ENCODE results near the gene SELENOK. TPM values are rescaled to one million over a fixed set of nuclear protein-coding genes. Genes with fewer than 3 reads are reported as not detected.

SELENOK gene
- 36.0 and 64.7 TPM in 2 replicates for total RNA-seq (2014; rRNA removed; shearing (Covaris generic); ENCODE audit: low replicate concordance)

- H3K4me2 ChIP-seq (ENCODE audit: low read depth, low read length, poor library complexity, severe bottlenecking) = peak within 1 kb of the TSS; percentile 89
- peak within 1 kb of the TSS; percentile 67; the same call in 1 of the 2 replicates for H2AFZ ChIP-seq (ENCODE audit: low read length)
- peaks cover 46% of the 10 kb centered on the region for H3K79me2 ChIP-seq (ENCODE audit: low read length)
- H3K27ac ChIP-seq (ENCODE audit: low read length) = peak within 1 kb of the TSS; percentile 70
- H3K4me3 ChIP-seq (ENCODE audit: low read length) = peak within 1 kb of the TSS; percentile 93
- peaks cover 20% of the 10 kb centered on the region; the same call in 1 of the 2 replicates for H3K36me3 ChIP-seq (ENCODE audit: insufficient read depth, low read length)
- peak within 1 kb of the TSS; percentile 87 for H3K9ac ChIP-seq (ENCODE audit: low read length)
- no peaks in the 10 kb centered on the region for H3K27me3 ChIP-seq (ENCODE audit: low read length)
- peak; percentile 99 for DNase-seq
- H3K9me3 ChIP-seq (ENCODE audit: low read length) = no peaks in the 10 kb centered on the region
- H3K4me1 ChIP-seq (ENCODE audit: low read length) = peaks cover 31% of the 10 kb centered on the region
- no peaks in the 10 kb centered on the region; the same call in 1 of the 2 replicates for H4K20me1 ChIP-seq (ENCODE audit: insufficient read depth, low read depth, low read length)
- no peaks in the 10 kb centered on the region for H3K9me2 ChIP-seq (replicated peaks; ENCODE audit: insufficient read depth, low read length)
These were observed at the start of gene SELENOK for GRCh38 chr3:53891497-53892285. SELENOK (minus strand) TSS chr3:53891859.

GRCh38 chr3:53941184-53941583 is 49.5 kb upstream of the SELENOK start:
- Histone ChIP-seq H3K27me3 (ENCODE audit: low read length) (no peaks in the 10 kb centered on the region), H3K4me1 (ENCODE audit: low read length) (no peaks in the 10 kb centered on the region), H3K4me3 (ENCODE audit: low read length) (no peak overlapping the region), H3K9me3 (ENCODE audit: low read length) (peaks cover 5% of the 10 kb centered on the region; the same call in 1 of the 2 replicates), H3K27ac (ENCODE audit: low read length) (no peak overlapping the region), H3K36me3 (ENCODE audit: insufficient read depth, low read length) (no peaks in the 10 kb centered on the region), H2AFZ (ENCODE audit: low read length) (no peak overlapping the region), H3K9ac (ENCODE audit: low read length) (no peak overlapping the region), H4K20me1 (ENCODE audit: insufficient read depth, low read depth, low read length) (no peaks in the 10 kb centered on the region), H3K9me2 (replicated peaks; ENCODE audit: insufficient read depth, low read length) (no peaks in the 10 kb centered on the region), H3K79me2 (ENCODE audit: low read length) (no peaks in the 10 kb centered on the region), H3K4me2 (ENCODE audit: low read depth, low read length, poor library complexity, severe bottlenecking) (no peak overlapping the region)
- DNase-seq = no peak

GRCh38 chr3:53940623-53941022 is 49.0 kb upstream of the SELENOK start:
- Histone ChIP-seq H3K27me3 (ENCODE audit: low read length) (no peaks in the 10 kb centered on the region), H3K27ac (ENCODE audit: low read length) (no peak overlapping the region), H3K9ac (ENCODE audit: low read length) (no peak overlapping the region), H2AFZ (ENCODE audit: low read length) (no peak overlapping the region), H3K36me3 (ENCODE audit: insufficient read depth, low read length) (no peaks in the 10 kb centered on the region), H3K79me2 (ENCODE audit: low read length) (no peaks in the 10 kb centered on the region), H4K20me1 (ENCODE audit: insufficient read depth, low read depth, low read length) (no peaks in the 10 kb centered on the region), H3K4me3 (ENCODE audit: low read length) (no peak overlapping the region), H3K4me2 (ENCODE audit: low read depth, low read length, poor library complexity, severe bottlenecking) (no peak overlapping the region), H3K9me2 (replicated peaks; ENCODE audit: insufficient read depth, low read length) (no peaks in the 10 kb centered on the region), H3K4me1 (ENCODE audit: low read length) (no peaks in the 10 kb centered on the region), H3K9me3 (ENCODE audit: low read length) (no peaks in the 10 kb centered on the region)
- no peak for DNase-seq

- Histone ChIP-seq H3K9me3 (ENCODE audit: low read length) (no peaks in the 10 kb centered on the region), H3K79me2 (ENCODE audit: low read length) (no peaks in the 10 kb centered on the region), H3K9me2 (replicated peaks; ENCODE audit: insufficient read depth, low read length) (no peaks in the 10 kb centered on the region), H3K36me3 (ENCODE audit: insufficient read depth, low read length) (no peaks in the 10 kb centered on the region), H4K20me1 (ENCODE audit: insufficient read depth, low read depth, low read length) (no peaks in the 10 kb centered on the region), H3K27ac (ENCODE audit: low read length) (no peak overlapping the region), H3K9ac (ENCODE audit: low read length) (no peak overlapping the region), H3K4me3 (ENCODE audit: low read length) (no peak overlapping the region), H2AFZ (ENCODE audit: low read length) (no peak overlapping the region), H3K4me2 (ENCODE audit: low read depth, low read length, poor library complexity, severe bottlenecking) (no peak overlapping the region), H3K4me1 (ENCODE audit: low read length) (no peaks in the 10 kb centered on the region), H3K27me3 (ENCODE audit: low read length) (no peaks in the 10 kb centered on the region)
- no peak for DNase-seq
These were observed 48.2 kb upstream of the SELENOK start for GRCh38 chr3:53939813-53940212.

GRCh38 chr3:53939086-53939582 is 47.5 kb upstream of the SELENOK start:
- no peak for DNase-seq
- no peak overlapping the region for H3K4me2 ChIP-seq (ENCODE audit: low read depth, low read length, poor library complexity, severe bottlenecking)
- no peak overlapping the region for H3K27ac ChIP-seq (ENCODE audit: low read length)
- H4K20me1 ChIP-seq (ENCODE audit: insufficient read depth, low read depth, low read length) = no peaks in the 10 kb centered on the region
- no peaks in the 10 kb centered on the region for H3K27me3 ChIP-seq (ENCODE audit: low read length)
- H3K4me1 ChIP-seq (ENCODE audit: low read length) = no peaks in the 10 kb centered on the region
- no peak overlapping the region for H3K4me3 ChIP-seq (ENCODE audit: low read length)
- no peaks in the 10 kb centered on the region for H3K36me3 ChIP-seq (ENCODE audit: insufficient read depth, low read length)
- no peak overlapping the region for H2AFZ ChIP-seq (ENCODE audit: low read length)
- no peaks in the 10 kb centered on the region for H3K9me3 ChIP-seq (ENCODE audit: low read length)
- H3K79me2 ChIP-seq (ENCODE audit: low read length) = no peaks in the 10 kb centered on the region
- no peaks in the 10 kb centered on the region for H3K9me2 ChIP-seq (replicated peaks; ENCODE audit: insufficient read depth, low read length)
- H3K9ac ChIP-seq (ENCODE audit: low read length) = no peak overlapping the region

GRCh38 chr3:53938645-53939044 is 47.0 kb upstream of the SELENOK start:
- H3K4me2 ChIP-seq (ENCODE audit: low read depth, low read length, poor library complexity, severe bottlenecking) = no peak overlapping the region
- peak overlapping the region; percentile 27; the same call in 1 of the 2 replicates for H2AFZ ChIP-seq (ENCODE audit: low read length)
- H3K4me1 ChIP-seq (ENCODE audit: low read length) = no peaks in the 10 kb centered on the region
- no peaks in the 10 kb centered on the region for H3K9me2 ChIP-seq (replicated peaks; ENCODE audit: insufficient read depth, low read length)
- peak; percentile 84 for DNase-seq
- H3K27ac ChIP-seq (ENCODE audit: low read length) = no peak overlapping the region
- no peak overlapping the region for H3K4me3 ChIP-seq (ENCODE audit: low read length)
- H3K79me2 ChIP-seq (ENCODE audit: low read length) = no peaks in the 10 kb centered on the region
- H3K9me3 ChIP-seq (ENCODE audit: low read length) = no peaks in the 10 kb centered on the region
- no peaks in the 10 kb centered on the region for H4K20me1 ChIP-seq (ENCODE audit: insufficient read depth, low read depth, low read length)
- no peaks in the 10 kb centered on the region for H3K27me3 ChIP-seq (ENCODE audit: low read length)
- no peaks in the 10 kb centered on the region for H3K36me3 ChIP-seq (ENCODE audit: insufficient read depth, low read length)
- no peak overlapping the region for H3K9ac ChIP-seq (ENCODE audit: low read length)

- no peak overlapping the region for H3K27ac ChIP-seq (ENCODE audit: low read length)
- no peaks in the 10 kb centered on the region for H3K36me3 ChIP-seq (ENCODE audit: insufficient read depth, low read length)
- no peaks in the 10 kb centered on the region for H3K9me3 ChIP-seq (ENCODE audit: low read length)
- no peak overlapping the region for H2AFZ ChIP-seq (ENCODE audit: low read length)
- H3K4me2 ChIP-seq (ENCODE audit: low read depth, low read length, poor library complexity, severe bottlenecking) = no peak overlapping the region
- no peaks in the 10 kb centered on the region for H3K4me1 ChIP-seq (ENCODE audit: low read length)
- no peak overlapping the region for H3K9ac ChIP-seq (ENCODE audit: low read length)
- H3K79me2 ChIP-seq (ENCODE audit: low read length) = no peaks in the 10 kb centered on the region
- no peaks in the 10 kb centered on the region for H3K27me3 ChIP-seq (ENCODE audit: low read length)
- H4K20me1 ChIP-seq (ENCODE audit: insufficient read depth, low read depth, low read length) = no peaks in the 10 kb centered on the region
- H3K4me3 ChIP-seq (ENCODE audit: low read length) = no peak overlapping the region
- no peaks in the 10 kb centered on the region for H3K9me2 ChIP-seq (replicated peaks; ENCODE audit: insufficient read depth, low read length)
- DNase-seq = no peak
These were observed 44.7 kb upstream of the SELENOK start for GRCh38 chr3:53936347-53936746.

GRCh38 chr3:53935283-53935901 is 43.7 kb upstream of the SELENOK start:
- Histone ChIP-seq H2AFZ (ENCODE audit: low read length) (no peak overlapping the region), H3K4me1 (ENCODE audit: low read length) (no peaks in the 10 kb centered on the region), H4K20me1 (ENCODE audit: insufficient read depth, low read depth, low read length) (no peaks in the 10 kb centered on the region)

More at GRCh38 chr3:53935283-53935901, 43.7 kb upstream of the SELENOK start:
- no peak for DNase-seq
- H3K27ac ChIP-seq (ENCODE audit: low read length) = no peak overlapping the region
- no peak overlapping the region for H3K4me2 ChIP-seq (ENCODE audit: low read depth, low read length, poor library complexity, severe bottlenecking)
- H3K79me2 ChIP-seq (ENCODE audit: low read length) = no peaks in the 10 kb centered on the region
- H3K9me2 ChIP-seq (replicated peaks; ENCODE audit: insufficient read depth, low read length) = no peaks in the 10 kb centered on the region
- no peaks in the 10 kb centered on the region for H3K9me3 ChIP-seq (ENCODE audit: low read length)
- H3K27me3 ChIP-seq (ENCODE audit: low read length) = no peaks in the 10 kb centered on the region
- no peak overlapping the region for H3K9ac ChIP-seq (ENCODE audit: low read length)
- H3K4me3 ChIP-seq (ENCODE audit: low read length) = no peak overlapping the region
- no peaks in the 10 kb centered on the region for H3K36me3 ChIP-seq (ENCODE audit: insufficient read depth, low read length)

Measured in Karpas-422 (cell line).